ENCODE results near the gene ZNF316. TPM values are rescaled to one million over a fixed set of nuclear protein-coding genes. Genes with fewer than 3 reads are reported as not detected.

The ZNF316 gene
- total and polyA plus RNA-seq, 10 of the 15 experiments (the other 5 are each of a cell fraction or from before 2014, with no cell fraction given) = 0.03 to 28.9 (median 5.7) TPM

GRCh38 chr7:6680146-6680545 lies 43.0 kb downstream of the ZNF316 start:
- BruUV-seq (replicated peaks) = no TSS peak
- RAD21 ChIA-PET (ENCODE audit: unreplicated experiment) = no interaction called here

More at GRCh38 chr7:6680146-6680545, 43.0 kb downstream of the ZNF316 start:
- H3K27ac ChIP-seq (ENCODE audit: control insufficient read depth, insufficient read depth) = no peak overlapping the region
- SMC1A ChIA-PET (ENCODE audit: uncharacterized antibody, unreplicated experiment) = no interaction called here
- POLR2A ChIA-PET = no interaction called here
- H2AFZ ChIP-seq (ENCODE audit: control insufficient read depth, low read depth, low read length) = no peak overlapping the region
- in situ Hi-C loops (cut with MboI) (no loop called here), intact Hi-C loops (cut with micrococcal nuclease; ENCODE audit: unreplicated experiment) (no loop called here)
- H3K36me3 ChIP-seq (ENCODE audit: control insufficient read depth in 2 of 2, insufficient read depth in 2 of 2, low read length in 1 of 2) = no peaks in the 10 kb centered on the region
- CTCF ChIA-PET = no interaction called here
- no peak overlapping the region for H3K9ac ChIP-seq (ENCODE audit: control insufficient read depth, insufficient read depth, low read length)
- H3K27me3 ChIP-seq (replicated peaks in 1 of 2; ENCODE audit: control insufficient read depth in 2 of 2, insufficient read depth in 2 of 2, low read length in 1 of 2) = no peaks in the 10 kb centered on the region
- WGBS (ENCODE audit: insufficient coverage, insufficient replicate concordance, low lambda C conversion rate, missing lambda C conversion rate) = 100% methylated on average over 1 of the region's 1 CpG
- ATAC-seq (no peak), DNase-seq (ENCODE audit: low read depth, low spot score) (no peak), FAIRE-seq (no peak)
- no peaks in the 10 kb centered on the region for H3K4me1 ChIP-seq (ENCODE audit: control insufficient read depth, insufficient read depth, low read length)
- H3K4me2 ChIP-seq (ENCODE audit: control insufficient read depth, insufficient read depth) = no peak overlapping the region
- H3K79me2 ChIP-seq (ENCODE audit: control insufficient read depth, insufficient read depth, low read length) = no peaks in the 10 kb centered on the region
- H4K20me1 ChIP-seq (ENCODE audit: control insufficient read depth, insufficient read depth) = no peaks in the 10 kb centered on the region
- H3K9me3 ChIP-seq (replicated peaks; ENCODE audit: control insufficient read depth, insufficient read depth, low read length) = peaks cover 23% of the 10 kb centered on the region; the same call in 2 of the 3 replicates
- TF ChIP-seq, protein P1, sequence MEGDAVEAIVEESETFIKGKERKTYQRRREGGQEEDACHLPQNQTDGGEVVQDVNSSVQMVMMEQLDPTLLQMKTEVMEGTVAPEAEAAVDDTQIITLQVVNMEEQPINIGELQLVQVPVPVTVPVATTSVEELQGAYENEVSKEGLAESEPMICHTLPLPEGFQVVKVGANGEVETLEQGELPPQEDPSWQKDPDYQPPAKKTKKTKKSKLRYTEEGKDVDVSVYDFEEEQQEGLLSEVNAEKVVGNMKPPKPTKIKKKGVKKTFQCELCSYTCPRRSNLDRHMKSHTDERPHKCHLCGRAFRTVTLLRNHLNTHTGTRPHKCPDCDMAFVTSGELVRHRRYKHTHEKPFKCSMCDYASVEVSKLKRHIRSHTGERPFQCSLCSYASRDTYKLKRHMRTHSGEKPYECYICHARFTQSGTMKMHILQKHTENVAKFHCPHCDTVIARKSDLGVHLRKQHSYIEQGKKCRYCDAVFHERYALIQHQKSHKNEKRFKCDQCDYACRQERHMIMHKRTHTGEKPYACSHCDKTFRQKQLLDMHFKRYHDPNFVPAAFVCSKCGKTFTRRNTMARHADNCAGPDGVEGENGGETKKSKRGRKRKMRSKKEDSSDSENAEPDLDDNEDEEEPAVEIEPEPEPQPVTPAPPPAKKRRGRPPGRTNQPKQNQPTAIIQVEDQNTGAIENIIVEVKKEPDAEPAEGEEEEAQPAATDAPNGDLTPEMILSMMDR (IDR thresholded peaks at IDR 0.05 in 2 of 3, conservative IDR thresholded peaks at IDR 0.05 in 1 of 3; ENCODE audit: control insufficient read depth in 2 of 3, extremely low read depth in 1 of 3, insufficient read depth in 1 of 3, low read depth in 3 of 3, low read length in 3 of 3) = no peak
- no peak for TF ChIP-seq LARP7 (IDR thresholded peaks at IDR 0.05)
- TF ChIP-seq BACH1 (IDR thresholded peaks at IDR 0.05; ENCODE audit: borderline replicate concordance) = no peak
- no peak for TF ChIP-seq TARDBP (IDR thresholded peaks at IDR 0.05; ENCODE audit: borderline replicate concordance)
- TF ChIP-seq DPF2 (IDR thresholded peaks at IDR 0.05) = no peak
- TF ChIP-seq SREBF1 (IDR thresholded peaks at IDR 0.05; ENCODE audit: low read length) = no peak
- TF ChIP-seq EP300 (IDR thresholded peaks at IDR 0.05; ENCODE audit: borderline replicate concordance in 1 of 2, control insufficient read depth in 1 of 2, low read depth in 2 of 2, low read length in 2 of 2) = no peak
- TF ChIP-seq, protein P2, sequence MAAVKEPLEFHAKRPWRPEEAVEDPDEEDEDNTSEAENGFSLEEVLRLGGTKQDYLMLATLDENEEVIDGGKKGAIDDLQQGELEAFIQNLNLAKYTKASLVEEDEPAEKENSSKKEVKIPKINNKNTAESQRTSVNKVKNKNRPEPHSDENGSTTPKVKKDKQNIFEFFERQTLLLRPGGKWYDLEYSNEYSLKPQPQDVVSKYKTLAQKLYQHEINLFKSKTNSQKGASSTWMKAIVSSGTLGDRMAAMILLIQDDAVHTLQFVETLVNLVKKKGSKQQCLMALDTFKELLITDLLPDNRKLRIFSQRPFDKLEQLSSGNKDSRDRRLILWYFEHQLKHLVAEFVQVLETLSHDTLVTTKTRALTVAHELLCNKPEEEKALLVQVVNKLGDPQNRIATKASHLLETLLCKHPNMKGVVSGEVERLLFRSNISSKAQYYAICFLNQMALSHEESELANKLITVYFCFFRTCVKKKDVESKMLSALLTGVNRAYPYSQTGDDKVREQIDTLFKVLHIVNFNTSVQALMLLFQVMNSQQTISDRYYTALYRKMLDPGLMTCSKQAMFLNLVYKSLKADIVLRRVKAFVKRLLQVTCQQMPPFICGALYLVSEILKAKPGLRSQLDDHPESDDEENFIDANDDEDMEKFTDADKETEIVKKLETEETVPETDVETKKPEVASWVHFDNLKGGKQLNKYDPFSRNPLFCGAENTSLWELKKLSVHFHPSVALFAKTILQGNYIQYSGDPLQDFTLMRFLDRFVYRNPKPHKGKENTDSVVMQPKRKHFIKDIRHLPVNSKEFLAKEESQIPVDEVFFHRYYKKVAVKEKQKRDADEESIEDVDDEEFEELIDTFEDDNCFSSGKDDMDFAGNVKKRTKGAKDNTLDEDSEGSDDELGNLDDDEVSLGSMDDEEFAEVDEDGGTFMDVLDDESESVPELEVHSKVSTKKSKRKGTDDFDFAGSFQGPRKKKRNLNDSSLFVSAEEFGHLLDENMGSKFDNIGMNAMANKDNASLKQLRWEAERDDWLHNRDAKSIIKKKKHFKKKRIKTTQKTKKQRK (IDR thresholded peaks at IDR 0.05; ENCODE audit: low read depth, low read length) = no peak
- TF ChIP-seq, protein P3, sequence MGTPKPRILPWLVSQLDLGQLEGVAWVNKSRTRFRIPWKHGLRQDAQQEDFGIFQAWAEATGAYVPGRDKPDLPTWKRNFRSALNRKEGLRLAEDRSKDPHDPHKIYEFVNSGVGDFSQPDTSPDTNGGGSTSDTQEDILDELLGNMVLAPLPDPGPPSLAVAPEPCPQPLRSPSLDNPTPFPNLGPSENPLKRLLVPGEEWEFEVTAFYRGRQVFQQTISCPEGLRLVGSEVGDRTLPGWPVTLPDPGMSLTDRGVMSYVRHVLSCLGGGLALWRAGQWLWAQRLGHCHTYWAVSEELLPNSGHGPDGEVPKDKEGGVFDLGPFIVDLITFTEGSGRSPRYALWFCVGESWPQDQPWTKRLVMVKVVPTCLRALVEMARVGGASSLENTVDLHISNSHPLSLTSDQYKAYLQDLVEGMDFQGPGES (IDR thresholded peaks at IDR 0.05) = no peak
- TF ChIP-seq TBL1XR1 (IDR thresholded peaks at IDR 0.05; ENCODE audit: low read depth, low read length) = no peak
- no peak for TF ChIP-seq ZNF207 (IDR thresholded peaks at IDR 0.05; ENCODE audit: borderline replicate concordance)
- no peak for TF ChIP-seq CHD1 (IDR thresholded peaks at IDR 0.05; ENCODE audit: low read depth, low read length)
- TF ChIP-seq, protein P4, sequence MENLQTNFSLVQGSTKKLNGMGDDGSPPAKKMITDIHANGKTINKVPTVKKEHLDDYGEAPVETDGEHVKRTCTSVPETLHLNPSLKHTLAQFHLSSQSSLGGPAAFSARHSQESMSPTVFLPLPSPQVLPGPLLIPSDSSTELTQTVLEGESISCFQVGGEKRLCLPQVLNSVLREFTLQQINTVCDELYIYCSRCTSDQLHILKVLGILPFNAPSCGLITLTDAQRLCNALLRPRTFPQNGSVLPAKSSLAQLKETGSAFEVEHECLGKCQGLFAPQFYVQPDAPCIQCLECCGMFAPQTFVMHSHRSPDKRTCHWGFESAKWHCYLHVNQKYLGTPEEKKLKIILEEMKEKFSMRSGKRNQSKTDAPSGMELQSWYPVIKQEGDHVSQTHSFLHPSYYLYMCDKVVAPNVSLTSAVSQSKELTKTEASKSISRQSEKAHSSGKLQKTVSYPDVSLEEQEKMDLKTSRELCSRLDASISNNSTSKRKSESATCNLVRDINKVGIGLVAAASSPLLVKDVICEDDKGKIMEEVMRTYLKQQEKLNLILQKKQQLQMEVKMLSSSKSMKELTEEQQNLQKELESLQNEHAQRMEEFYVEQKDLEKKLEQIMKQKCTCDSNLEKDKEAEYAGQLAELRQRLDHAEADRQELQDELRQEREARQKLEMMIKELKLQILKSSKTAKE (IDR thresholded peaks at IDR 0.05; ENCODE audit: low read depth, poor library complexity, severe bottlenecking) = no peak
- no peak for TF ChIP-seq CEBPB (IDR thresholded peaks at IDR 0.05; ENCODE audit: borderline replicate concordance in 1 of 2, low read depth in 2 of 2, low read length in 2 of 2)
- TF ChIP-seq CBFB (IDR thresholded peaks at IDR 0.05; ENCODE audit: low read depth) = no peak
- H3K4me3 ChIP-seq = no peak overlapping the region
